Activated CD4-positive, CD25-positive, alpha-beta regulatory T cell treated with anti-CD3 and anti-CD28 coated beads, Interleukin-2, amount 50 U/mL, for 72 hours (primary cell): ENCODE measurements around the gene S100A16.
"Not testable (repeated sequence)": the region's sequence is repeated elsewhere in the genome, so short reads cannot be mapped to it uniquely, and the experiment has no call there.

ENCODE experiments used
- DNase-seq: peaks from one replicate; pipeline ENCODE4 v3.0.0; 2021

Gene S100A16

GRCh38 chr1:153614189-153614900 is 1.4 kb upstream of the S100A16 start:
- no peak for DNase-seq

GRCh38 chr1:153613406-153613805 is 469 bp upstream of the S100A16 start:
- DNase-seq, result no peak

- DNase-seq, result no peak
These were observed 704 bp downstream of the S100A16 start for GRCh38 chr1:153612111-153612754.

DNA sequence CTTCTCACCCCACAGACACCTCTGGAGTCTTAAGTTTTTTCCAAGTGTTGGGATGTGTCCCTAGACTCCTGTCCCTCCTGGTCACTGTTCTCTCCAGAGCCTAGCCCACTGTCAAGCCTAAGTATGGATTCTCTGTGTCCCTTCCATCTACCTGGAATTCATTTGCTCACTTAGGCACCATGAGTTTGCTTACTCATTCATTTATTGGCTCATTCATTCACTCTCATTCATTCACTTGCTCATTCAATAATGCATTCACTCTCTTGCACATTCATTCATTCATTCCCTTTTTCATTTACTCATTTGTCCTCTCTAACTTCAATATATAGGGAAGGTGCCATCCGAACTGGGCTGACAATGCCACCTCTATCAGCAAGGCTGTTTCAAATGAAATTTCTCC is 1.6 kb downstream of the S100A16 start:
- DNase-seq, result no peak

- DNase-seq, result no peak
These were observed 2.1 kb downstream of the S100A16 start for GRCh38 chr1:153610811-153611301.

DNA sequence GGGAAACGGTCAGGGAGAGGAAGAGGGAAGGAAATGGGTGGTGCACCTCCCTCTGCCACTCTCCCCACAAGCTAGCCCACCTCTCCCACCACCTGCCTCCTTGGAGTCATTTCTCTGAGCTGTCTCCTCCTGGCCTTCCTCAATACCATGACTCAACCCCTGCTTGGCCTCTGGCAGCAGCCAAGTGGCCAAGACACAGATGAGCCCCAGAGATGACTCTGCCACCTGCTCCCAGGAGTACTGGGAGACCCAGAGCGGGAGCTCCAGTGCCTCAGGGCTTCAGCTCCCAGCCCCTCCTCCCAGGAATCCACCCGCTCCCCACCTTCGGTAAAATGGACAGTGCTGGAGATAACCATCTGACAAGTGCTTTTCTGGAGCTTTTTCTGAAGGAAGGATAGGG is 2.6 kb downstream of the S100A16 start:
- DNase-seq, result no peak

- no peak for DNase-seq
These were observed 3.4 kb downstream of the S100A16 start for GRCh38 chr1:153609585-153609907.

GRCh38 chr1:153608742-153609584 is 4.0 kb downstream of the S100A16 start:
- no peak for DNase-seq

DNA sequence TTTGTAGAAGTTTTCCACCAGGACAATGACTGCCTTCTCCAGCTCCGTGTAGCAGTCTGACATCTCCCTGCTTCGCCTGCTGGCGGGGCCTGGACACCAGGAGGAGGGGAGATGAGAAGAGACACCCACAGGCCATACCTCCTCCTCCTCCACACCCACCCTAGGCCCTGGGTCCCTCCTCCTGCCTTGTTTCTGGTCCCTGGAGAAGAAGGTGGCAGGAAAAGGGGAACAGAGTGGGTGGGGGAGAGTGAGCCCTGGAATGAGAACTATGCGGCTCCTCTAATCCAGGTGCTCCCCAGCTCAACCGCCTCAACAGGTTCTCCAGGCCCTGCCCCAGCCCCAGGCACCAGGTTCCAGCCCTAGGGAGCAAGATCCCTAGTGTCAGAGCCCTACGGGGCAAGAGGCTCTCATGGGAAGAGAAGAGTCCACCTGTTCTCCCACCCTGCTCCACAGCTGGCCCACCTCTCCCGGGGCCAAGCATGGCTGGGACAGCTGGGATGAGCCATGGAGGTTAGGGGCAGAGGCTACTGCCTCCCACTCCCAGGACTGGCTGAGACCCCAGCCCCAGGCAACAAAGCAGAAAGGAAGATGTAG is 4.8 kb downstream of the S100A16 start:
- no peak for DNase-seq

GRCh38 chr1:153607381-153607780 is 5.6 kb downstream of the S100A16 start:
- no peak for DNase-seq

DNA sequence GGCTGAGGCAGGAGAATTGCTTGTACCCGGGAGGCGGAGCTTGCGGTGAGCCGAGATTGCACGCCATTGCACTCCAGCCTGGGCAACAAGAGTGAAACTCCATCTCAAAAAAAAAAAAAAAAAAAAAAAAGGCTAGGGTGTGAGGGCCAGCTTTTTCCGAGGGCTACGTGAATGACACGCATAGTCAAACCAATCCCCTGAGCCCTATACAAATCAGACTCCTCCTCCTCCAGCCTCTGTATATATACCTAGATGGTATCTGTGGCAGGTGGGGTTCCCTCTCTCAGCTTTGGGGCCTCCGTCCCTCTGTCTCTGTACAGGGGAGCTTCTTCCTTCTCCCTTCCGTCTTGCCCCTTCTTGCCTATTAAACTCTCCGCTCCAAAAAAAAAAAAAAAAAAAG is 6.7 kb downstream of the S100A16 start:
- DNase-seq, result no peak

- DNase-seq, result no peak
These were observed 10.2 kb downstream of the S100A16 start for GRCh38 chr1:153602749-153603148.

DNA sequence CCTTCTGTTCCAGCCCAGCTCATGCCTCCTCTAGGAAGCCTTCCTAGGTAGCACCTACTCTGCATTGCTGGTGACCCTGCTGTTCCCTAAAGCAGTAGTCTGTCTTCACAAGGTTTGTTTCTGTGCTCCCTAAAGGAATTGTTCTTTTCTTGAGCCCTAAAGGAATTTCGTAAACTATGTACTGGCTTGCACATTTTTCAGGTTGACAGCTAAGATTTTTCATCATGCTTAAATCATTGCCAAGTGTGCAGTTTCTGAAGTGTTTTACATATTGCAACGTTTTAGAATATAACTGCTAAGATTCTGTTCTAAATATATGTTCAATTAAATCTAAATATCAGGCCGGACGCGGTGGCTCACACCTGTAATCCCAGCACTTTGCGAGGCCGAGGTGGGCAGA is 13.1 kb downstream of the S100A16 start:
- no peak for DNase-seq

DNA sequence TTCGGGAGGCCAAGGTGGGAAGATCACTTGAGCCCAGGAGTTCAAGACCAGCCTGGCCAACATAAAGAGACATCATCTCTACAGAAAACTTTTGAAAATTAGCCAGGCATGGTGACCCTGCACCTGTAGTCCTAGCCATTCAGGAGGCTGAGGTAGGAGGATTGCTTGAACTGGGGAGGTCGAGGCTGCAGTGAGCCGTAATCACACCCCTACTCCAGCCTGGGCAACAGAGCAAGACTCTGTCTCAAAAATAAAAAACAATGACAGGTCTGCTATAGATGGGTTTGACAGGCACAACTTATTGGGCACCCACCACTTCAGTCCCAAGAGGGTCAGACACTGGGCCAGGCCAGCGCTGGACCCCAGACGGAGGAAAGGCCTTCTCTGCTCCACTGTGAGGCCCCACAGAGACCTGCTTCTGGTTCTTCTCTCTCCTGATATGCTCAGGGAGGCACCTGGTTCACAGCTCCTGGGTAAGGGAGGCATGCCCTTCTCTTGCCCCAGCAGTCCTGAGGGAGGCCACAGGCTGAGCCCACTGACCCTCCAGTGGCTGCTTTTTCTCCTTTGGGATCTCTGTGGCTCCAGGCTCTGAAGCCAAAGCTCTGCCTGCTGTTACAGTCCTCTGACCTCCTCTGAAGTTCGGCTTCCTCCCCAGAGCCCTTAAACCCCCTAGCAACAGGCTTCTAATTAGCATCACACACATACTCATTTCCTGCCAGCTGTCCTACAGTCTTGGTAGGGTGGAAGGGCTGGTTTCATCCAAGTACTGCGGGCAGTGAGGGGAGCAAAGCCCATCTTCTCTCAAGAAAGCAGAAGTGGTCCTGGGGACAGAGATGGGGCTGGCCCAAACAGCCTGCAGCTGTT is 14.4 kb downstream of the S100A16 start:
- DNase-seq, result no peak

DNA sequence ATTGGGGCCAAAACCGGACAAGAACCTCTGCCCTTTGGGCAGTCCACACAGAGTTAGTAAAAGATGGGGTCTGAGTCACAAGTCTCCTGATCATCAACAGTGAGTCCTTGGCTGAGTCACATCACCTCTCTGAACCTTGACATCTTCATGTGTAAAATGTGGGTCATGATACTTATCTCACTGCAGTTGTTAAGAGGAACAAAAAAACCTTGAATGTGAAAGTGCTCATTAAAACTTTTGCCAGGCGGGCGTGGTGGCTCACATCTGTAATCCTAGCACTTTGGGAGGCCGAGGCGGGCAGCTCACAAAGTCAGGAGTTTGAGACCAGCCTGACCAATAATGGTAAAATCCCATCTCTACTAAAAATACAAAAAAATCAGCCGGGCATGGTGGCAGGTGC is 15.7 kb downstream of the S100A16 start:
- DNase-seq, result no peak

GRCh38 chr1:153592748-153593147 is 20.2 kb downstream of the S100A16 start:
- no peak for DNase-seq

GRCh38 chr1:153588482-153588881 is 24.5 kb downstream of the S100A16 start:
- DNase-seq, result no peak

DNA sequence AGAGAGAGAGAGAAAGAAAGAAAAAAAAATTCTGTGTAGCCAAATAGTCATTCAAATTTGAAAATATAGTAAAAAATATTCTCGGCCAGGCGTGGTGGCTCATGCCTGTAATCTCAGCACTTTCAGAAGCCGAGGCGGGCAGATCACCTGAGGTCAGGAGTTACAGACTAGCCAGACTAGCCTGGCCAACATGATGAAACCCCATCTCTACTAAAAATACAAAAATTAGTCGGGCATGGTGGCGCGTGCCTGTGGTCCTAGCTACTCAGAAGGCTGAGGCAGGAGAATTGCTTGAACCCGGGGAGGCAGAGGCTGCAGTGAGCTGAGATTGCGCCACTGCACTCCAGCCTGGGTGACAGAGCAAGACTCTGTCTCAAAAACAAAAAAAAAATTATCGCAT is 24.9 kb downstream of the S100A16 start:
- not testable (repeated sequence) for DNase-seq

GRCh38 chr1:153587314-153587713 is 25.6 kb downstream of the S100A16 start:
- DNase-seq, result no peak

DNA sequence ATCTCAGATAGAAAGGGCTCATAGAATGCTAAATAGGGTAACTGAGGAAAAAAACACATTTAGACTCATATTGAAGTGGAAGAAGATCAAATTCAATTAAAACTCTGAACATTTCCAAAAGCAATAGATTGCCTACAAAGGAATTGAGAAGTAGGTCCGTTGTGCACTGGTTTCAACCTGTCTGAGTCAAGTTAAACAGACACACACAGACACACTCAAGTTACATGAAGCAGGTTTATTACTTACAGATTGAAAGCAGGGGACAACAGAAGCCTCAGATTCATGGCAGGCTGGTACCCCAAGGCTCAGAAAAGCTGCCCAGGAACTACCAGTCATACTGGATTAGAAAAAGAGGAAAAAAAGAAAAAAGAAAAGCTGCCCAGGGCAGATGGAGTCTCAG is 26.6 kb downstream of the S100A16 start:
- no peak for DNase-seq

- DNase-seq, result no peak
These were observed 27.9 kb downstream of the S100A16 start for GRCh38 chr1:153585006-153585405.

DNA sequence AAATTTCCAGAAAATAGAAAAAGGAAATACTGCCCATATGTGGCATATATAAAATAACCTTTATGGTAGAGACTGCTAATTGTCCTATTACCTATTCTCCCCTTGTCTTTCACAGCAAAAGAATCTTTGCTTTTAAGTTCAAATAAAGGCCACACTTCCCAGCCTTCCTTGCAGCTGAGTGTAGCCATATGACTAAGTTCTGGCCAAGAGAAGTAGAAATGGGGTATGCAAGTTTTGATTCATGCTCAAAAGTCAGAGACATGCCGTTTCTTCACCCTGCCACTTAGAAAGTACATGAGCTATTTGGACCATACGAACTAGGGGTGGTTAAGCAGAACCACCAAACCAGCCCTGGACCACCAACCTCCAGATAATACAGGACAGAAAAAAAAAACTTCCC is 29.0 kb downstream of the S100A16 start:
- DNase-seq, result no peak
